OCI-LY1 (cell line): ENCODE measurements around the gene MTHFD1L.

Experiments
- H2AFZ ChIP-seq: fragments of 200-600 bp; sonication (generic), shearing (Covaris generic); 2 replicates; pipeline ENCODE4 v1.6.0; 2014; ENCODE audit warnings: antibody characterized with exemption, mild to moderate bottlenecking, low read length
- H3F3A ChIP-seq: fragments of 200-600 bp; sonication (generic), shearing (Covaris generic); 2 replicates; pipeline ENCODE4 v1.6.0; 2014; ENCODE audit warnings: mild to moderate bottlenecking, antibody characterized with exemption, low read length, moderate library complexity; ENCODE audit not compliant: insufficient read depth
- H3K27ac ChIP-seq: fragments of 200-600 bp; sonication (generic); 2 replicates; pipeline ENCODE4 v1.5.1; 2014; ENCODE audit warnings: low read length, mixed run types, mild to moderate bottlenecking, low read depth; ENCODE audit not compliant: poor library complexity, severe bottlenecking
- H3K27me3 ChIP-seq: fragments of 200-600 bp; sonication (generic); 2 replicates; pipeline ENCODE4 v1.6.0; 2014; ENCODE audit warnings: antibody characterized with exemption, mild to moderate bottlenecking, low read length, moderate library complexity; ENCODE audit not compliant: insufficient read depth
- H3K36me3 ChIP-seq: fragments of 200-600 bp; sonication (generic); 2 replicates; pipeline ENCODE4 v1.6.1; 2014; ENCODE audit warnings: mild to moderate bottlenecking, antibody characterized with exemption, low read length, moderate library complexity, mixed read lengths; ENCODE audit not compliant: insufficient read depth
- H3K4me1 ChIP-seq: fragments of 200-600 bp; sonication (generic); 2 replicates; pipeline ENCODE4 v1.5.1; 2014; ENCODE audit warnings: mild to moderate bottlenecking, low read length, moderate library complexity; ENCODE audit not compliant: insufficient read depth, severe bottlenecking
- H3K4me2 ChIP-seq: fragments of 200-600 bp; sonication (generic), shearing (Covaris generic); 2 replicates; pipeline ENCODE4 v1.6.1; 2014; ENCODE audit warnings: low read length
- H3K4me3 ChIP-seq: fragments of 200-600 bp; sonication (generic); 2 replicates; pipeline ENCODE4 v1.5.1; 2014; ENCODE audit warnings: low read length, low read depth, mild to moderate bottlenecking, mixed read lengths; ENCODE audit not compliant: poor library complexity, severe bottlenecking
- H3K79me2 ChIP-seq: fragments of 200-600 bp; shearing (Covaris generic); 2 replicates; pipeline ENCODE4 v1.6.1; 2016; ENCODE audit warnings: mixed run types, low read length, mixed read lengths; ENCODE audit not compliant: insufficient read depth
- H3K9ac ChIP-seq: fragments of 200-600 bp; sonication (generic), shearing (Covaris generic); 2 replicates; pipeline ENCODE4 v1.6.1; 2014; ENCODE audit warnings: mild to moderate bottlenecking, low read length, mixed read lengths
- H3K9me2 ChIP-seq: fragments of 200-600 bp; sonication (generic), shearing (Covaris generic); 2 replicates; pipeline ENCODE4 v1.6.1; 2014; ENCODE audit warnings: low read depth, mild to moderate bottlenecking, low read length, mixed read lengths
- H3K9me3 ChIP-seq: fragments of 200-600 bp; shearing (Covaris generic); 2 replicates; pipeline ENCODE4 v1.6.1; 2014; ENCODE audit warnings: low read length, mixed read lengths
- H4K20me1 ChIP-seq: fragments of 200-600 bp; sonication (generic), shearing (Covaris generic); 2 replicates; pipeline ENCODE4 v1.6.0; 2016; ENCODE audit warnings: mild to moderate bottlenecking, low read length; ENCODE audit not compliant: insufficient read depth
- CTCF ChIP-seq: fragments of 200-600 bp; sonication (generic), shearing (Covaris generic); IDR thresholded peaks from 2 replicates; pipeline ENCODE4 v1.5.1; 2017; ENCODE audit warnings: mild to moderate bottlenecking, antibody characterized with exemption, low read length, moderate library complexity, mixed read lengths
- EZH2 ChIP-seq: fragments of 200-600 bp; sonication (generic), shearing (Covaris generic); IDR thresholded peaks from 2 replicates; pipeline ENCODE4 v1.8.0; 2017; ENCODE audit warnings: borderline replicate concordance, mixed run types, mild to moderate bottlenecking, antibody characterized with exemption, low read length, moderate library complexity, mixed read lengths

MTHFD1L gene

GRCh38 chr6:151087861-151088598 is 222.5 kb downstream of the MTHFD1L start:
- Histone ChIP-seq H3K9me2 (no peaks in the 10 kb centered on the region), H3K27ac (no peak overlapping the region), H3K9me3 (no peaks in the 10 kb centered on the region), H3F3A (no peaks in the 10 kb centered on the region), H3K9ac (no peak overlapping the region), H2AFZ (no peak overlapping the region), H3K4me1 (no peaks in the 10 kb centered on the region), H3K4me2 (no peak overlapping the region), H3K27me3 (no peaks in the 10 kb centered on the region), H3K79me2 (no peaks in the 10 kb centered on the region), H3K4me3 (no peak overlapping the region), H4K20me1 (no peaks in the 10 kb centered on the region), H3K36me3 (peaks cover 17% of the 10 kb centered on the region)
- no peak for TF ChIP-seq CTCF
- TF ChIP-seq EZH2: no peak

DNA sequence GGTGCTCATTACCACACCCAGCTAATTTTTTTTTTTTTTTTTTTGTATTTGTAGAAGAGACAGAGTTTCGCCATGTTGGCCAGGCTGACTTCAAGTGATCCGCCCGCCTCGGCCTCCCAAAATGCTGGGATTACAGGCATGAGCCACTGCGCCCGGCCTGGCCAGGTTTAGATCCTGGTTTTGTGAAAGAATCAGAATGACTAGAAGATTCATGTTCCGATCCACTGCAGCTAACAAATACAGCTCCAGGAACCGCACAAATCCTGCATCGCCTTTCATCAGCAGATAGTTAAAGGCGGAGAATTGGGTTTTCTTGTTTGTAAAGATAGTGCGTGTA is 223.1 kb downstream of the MTHFD1L start:
- no peaks in the 10 kb centered on the region for H4K20me1 ChIP-seq
- H3K4me1 ChIP-seq: no peaks in the 10 kb centered on the region
- no peaks in the 10 kb centered on the region for H3K27me3 ChIP-seq
- peaks cover 20% of the 10 kb centered on the region for H3K36me3 ChIP-seq
- H3F3A ChIP-seq: no peaks in the 10 kb centered on the region
- no peak overlapping the region for H3K4me3 ChIP-seq
- no peak overlapping the region for H3K27ac ChIP-seq
- TF ChIP-seq EZH2 (no peak), CTCF (no peak)
- H3K9ac ChIP-seq: no peak overlapping the region
- H3K4me2 ChIP-seq: no peak overlapping the region
- H3K9me2 ChIP-seq: no peaks in the 10 kb centered on the region
- no peaks in the 10 kb centered on the region for H3K79me2 ChIP-seq
- H3K9me3 ChIP-seq: no peaks in the 10 kb centered on the region
- no peak overlapping the region for H2AFZ ChIP-seq

DNA sequence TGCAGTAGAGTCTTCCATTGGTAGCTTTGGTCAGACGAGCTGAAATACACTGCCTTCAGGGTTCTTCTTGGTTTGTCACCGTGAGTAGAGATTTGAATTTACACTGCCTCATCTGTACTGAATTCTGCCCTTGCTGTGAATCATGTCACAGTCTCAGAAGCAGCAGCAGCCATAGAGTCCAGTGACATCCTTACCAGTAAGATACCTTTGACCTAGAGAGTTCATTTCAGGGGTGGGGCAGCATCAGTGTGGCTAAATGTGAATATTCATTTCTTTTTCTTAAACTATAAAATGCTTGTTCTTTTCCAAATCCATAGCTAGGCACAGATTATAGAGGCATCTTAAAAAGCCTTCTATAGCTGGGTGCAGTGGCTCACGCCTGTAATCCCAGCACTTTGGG is 223.5 kb downstream of the MTHFD1L start:
- no peaks in the 10 kb centered on the region for H4K20me1 ChIP-seq
- no peak overlapping the region for H3K4me2 ChIP-seq
- no peaks in the 10 kb centered on the region for H3K9me2 ChIP-seq
- H3K9ac ChIP-seq: no peak overlapping the region
- H3K4me1 ChIP-seq: no peaks in the 10 kb centered on the region
- H3K27ac ChIP-seq: no peak overlapping the region
- H2AFZ ChIP-seq: no peak overlapping the region
- H3F3A ChIP-seq: no peaks in the 10 kb centered on the region
- H3K79me2 ChIP-seq: no peaks in the 10 kb centered on the region
- TF ChIP-seq EZH2 (no peak), CTCF (no peak)
- H3K36me3 ChIP-seq: peaks cover 24% of the 10 kb centered on the region
- H3K27me3 ChIP-seq: no peaks in the 10 kb centered on the region
- H3K4me3 ChIP-seq: no peak overlapping the region
- no peaks in the 10 kb centered on the region for H3K9me3 ChIP-seq
